CMK (cell line): ENCODE results near the gene ARL3.
A peak's percentile ranks its signal among the peaks of the same experiment; 100 is the strongest.

ENCODE experiments used
- DNase-seq: peaks from one replicate; pipeline ENCODE4 v3.0.0-alpha.2; 2010; ENCODE audit warnings: low read depth

Gene ARL3

DNA sequence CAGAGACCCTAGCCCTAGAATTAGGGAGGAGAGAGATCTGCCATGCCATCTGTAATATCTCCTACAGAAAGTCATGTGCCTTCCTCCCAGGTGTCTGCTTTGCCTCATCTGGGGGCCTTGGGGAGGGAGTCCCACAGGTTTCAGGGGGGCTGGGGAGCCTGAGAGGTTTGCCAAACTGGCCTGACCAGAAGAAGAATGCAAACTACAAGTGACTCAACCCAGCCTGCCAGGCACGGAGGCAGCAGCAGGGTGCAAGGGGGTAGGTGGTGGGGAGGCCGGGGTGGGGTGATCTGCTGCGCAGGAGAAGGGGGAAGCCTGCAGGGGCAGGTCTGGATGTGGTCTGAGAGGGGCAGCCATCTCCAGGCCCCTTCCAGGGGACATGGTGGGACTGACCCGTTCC is 79.5 kb downstream of the ARL3 start:
- no peak for DNase-seq

DNA sequence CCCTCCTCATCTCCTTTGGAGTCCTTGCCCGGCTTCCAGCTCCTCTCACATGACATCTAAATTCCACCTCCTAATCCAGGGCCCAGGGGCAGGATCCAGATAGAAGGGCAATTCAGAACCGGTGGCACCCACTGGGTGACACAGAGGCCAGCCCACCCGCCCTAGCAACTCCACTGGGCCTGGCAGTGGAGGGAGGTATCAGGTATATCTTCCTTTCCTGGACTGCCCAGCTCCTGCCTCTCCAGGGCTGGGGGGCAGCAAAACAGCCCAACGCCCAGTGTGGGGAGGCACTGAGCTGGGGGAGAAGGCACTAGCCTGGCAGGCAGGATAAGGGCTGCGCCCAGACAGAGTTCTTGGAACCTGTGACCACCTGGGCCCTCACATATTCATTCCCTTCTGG is 80.3 kb downstream of the ARL3 start:
- DNase-seq = no peak

DNA sequence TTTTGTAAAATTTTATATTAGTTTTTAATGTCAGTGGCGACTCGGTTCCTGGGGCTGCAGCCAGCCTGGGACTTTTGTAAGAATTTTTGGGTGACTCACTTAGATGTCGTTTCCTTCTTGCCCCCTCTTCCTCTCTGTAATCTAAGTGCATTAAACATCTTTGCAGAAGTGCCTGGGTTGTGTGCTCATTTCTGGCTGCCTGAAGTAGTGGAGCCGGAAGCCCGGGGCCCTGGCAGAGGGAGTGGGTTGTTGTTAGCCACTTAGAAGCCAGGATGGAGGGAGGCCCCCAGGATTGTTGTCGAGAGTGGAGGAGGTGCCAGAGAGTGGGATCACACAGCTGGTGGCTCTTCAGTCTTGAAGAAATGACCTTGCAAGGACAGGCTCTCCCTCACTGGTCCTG is 80.9 kb downstream of the ARL3 start:
- DNase-seq = peak; percentile 82

DNA sequence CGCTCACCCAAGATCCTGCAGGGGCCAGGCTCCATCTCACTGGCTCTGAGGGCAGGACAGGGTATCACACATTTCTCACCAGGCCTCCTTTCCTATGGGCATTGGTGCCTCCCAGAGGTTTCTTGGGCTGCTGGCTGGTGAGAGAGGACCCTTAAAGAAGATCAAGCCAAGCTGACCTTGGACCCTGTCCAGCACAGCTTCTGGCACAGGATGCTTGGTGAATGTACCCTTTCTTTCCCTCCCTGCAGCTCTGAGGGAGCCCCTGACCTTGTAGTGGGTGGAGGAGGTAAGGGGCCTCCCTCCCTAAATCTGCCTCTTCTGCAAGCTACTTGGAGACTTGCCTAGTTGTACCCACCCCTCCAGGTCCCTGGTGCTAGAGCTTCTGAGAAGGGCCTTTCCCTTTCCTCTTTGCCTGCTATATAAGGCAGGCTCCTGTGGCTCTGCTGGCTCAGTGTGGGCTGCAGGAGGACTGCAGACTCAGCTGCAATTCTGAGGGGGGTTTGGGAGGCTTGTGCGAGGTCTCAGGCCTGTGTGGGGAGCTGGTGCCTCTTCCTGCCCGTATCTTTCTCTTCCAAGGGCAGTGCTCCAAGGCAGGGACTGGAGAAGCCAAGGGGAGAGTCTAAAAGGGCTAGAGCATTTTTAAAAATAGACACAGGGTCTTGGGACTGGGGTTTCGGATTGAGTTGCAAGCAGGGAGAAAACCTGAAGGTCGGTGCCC is 81.6 kb downstream of the ARL3 start:
- no peak for DNase-seq

DNA sequence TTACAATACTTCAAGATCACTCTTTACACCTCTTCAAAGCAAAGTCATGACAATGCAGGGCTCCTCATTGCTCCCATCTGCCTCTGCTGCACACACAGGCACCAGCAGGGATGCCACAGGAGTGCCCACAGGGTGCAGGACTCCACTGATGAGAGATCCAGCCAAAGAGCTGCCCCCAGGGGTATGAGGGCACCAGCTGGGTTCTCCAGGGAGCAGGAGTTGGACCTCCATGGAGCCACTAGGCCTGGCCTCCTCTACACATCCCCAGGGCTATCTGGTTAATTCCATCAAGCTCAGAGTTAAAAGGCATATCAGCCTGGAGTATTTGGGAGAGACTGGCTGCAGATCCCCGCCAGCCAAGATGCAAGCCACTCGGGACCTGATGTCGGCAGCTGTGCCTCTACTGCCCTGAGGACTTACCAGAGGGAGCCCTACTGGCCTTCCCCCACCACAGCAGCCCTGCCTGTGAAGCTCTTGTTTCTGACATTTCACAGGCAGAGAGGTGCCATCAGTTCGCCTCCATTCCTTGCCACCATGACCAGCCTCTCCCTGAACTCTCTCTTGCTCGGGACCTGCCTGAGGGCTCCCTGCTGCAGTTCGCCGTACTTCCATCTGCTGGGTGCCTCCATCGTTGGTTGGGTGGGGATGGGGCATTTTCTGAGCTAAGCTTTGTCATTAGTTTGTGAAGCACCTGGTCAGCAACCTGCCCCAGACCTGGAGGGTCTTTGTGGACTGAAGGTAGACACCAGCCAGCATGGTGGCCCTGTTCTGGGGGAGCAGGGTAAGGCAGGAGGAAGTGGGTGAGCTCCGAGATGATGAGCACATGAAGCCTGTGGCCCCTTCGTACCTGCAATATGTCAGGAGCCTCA is 82.4 kb downstream of the ARL3 start:
- no peak for DNase-seq

DNA sequence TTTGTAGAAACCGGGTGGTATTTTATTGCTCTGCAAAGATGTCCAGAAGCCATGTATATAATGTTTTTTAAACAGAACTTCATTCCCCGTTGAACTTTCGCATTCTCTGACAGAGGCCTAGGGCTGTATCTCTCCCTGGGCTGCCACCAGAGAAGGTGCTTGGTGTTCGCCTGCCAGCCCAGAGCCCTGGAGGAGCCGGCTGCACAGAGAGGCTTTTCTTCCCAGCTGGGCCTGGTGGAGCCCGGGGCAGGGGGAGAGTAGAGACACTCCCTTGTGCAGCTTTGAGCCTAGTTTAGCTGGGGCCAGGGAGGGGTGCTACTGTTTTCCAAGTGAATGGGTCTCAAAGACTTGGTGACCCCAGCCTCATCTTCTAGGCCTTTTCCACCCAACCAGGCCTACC is 83.5 kb downstream of the ARL3 start:
- no peak for DNase-seq

DNA sequence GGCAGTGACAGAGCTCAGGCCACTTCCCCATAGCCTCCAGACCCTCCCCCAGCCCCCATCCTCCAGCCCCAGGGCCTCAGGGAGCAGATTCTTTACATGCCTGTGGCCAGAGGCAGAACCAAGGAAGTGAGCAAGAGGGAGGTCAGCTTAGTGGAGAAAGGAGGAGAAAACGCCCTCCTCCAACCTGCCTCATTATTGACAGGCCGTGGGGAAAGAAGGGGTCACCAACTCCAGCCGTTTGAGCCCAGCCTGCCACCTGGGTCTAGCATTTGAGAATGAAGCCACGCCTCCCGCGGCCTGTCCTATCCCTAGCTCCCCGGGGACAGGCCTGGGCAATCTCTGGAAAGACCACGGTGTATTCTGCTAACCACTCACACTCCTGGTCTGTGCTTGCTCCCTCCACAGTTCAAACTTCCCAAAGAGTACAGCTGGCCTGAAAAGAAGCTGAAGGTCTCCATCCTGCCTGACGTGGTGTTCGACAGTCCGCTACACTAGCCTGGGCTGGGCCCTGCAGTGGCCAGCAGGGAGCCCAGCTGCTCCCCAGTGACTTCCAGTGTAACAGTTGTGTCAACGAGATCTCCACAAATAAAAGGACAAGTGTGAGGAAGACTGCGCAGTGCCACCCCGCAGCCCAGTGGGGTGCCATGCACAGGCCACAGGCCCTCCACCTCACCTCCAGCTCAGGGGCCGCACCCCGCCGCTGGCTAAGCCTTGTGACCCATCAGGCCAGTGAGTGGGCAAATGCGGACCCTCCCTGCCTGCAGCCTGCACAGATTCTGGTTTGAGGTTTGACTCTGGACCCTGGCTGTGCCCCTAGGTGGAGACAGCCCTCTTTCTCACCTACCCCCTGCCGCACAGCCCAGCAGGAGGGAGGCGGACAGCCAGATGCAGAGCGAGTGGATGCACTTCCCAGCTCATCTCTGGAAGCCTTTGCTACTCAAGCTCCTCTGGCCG is 84.3 kb downstream of the ARL3 start:
- DNase-seq = no peak

DNA sequence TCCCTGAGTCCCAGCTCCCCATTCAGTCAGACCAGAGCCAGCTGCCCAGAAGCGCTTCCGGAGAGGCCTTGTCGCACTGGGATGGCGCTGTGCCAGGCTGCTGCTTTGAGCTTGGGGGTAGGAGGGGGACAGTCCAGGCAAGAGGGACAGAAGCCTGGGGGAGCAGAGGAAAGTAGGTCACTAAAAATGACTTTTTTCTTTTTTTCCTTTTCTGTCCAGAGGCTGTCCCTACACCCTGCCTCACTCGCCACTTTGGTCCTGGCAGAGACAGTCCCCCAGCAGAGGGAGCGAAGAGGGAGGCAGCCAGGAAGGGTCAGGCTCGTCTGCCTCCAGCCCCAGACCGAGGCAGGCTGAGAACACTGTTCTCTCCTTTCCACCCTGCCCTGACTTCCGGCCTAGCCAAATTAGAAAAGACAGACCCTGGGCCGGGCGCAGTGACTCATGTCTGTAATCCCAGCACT is 85.7 kb downstream of the ARL3 start:
- DNase-seq = no peak

DNA sequence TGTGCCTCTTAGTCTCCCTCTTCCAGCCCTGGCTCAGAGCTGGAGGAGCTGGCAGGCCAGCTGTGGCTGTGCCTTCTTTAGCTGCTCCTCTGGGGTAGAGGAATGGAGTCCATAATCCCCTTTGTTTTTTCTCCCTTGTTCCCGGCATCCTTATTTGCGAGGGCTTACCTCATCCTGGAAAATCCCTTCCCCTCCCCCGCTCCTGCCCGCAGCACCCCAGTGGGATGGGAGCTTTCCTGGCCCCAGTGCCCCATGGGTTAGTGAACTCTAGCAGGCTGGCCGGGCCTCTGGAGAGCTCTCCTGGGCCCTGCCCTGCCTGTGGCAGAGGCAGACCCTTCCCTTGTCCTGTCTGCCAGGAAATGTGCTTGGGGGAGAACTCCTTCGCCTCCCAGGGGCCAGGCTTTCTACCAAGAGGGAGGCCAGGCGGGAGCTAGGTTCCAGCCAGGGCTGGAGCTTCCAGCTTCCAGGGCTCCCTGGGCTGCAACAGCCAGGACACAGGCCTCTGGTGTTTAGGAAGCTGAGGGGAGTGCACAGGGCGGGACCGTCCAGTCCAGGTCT is 86.4 kb downstream of the ARL3 start:
- no peak for DNase-seq

DNA sequence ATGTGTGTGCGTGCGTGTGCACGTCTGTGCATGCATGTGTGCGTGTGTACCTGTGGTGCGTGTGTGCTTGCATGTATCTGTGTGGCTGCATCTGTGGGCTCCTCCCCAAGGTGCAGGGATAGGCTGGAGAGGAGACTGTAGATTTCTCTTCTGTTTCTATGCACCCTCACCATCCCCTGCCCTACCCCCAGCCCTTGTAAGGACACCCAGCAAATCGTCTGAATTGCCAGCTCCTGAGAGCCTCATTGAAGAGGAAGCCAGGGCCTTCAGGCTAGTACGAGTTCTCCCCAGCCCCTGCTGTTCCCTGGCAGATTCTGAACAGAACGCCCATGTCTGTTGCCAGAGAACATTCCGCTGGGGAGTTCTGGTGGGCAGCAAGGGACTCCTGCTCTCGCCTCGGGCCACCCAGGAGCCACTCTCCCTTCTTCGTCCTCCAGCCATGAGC is 86.9 kb downstream of the ARL3 start:
- DNase-seq = no peak

DNA sequence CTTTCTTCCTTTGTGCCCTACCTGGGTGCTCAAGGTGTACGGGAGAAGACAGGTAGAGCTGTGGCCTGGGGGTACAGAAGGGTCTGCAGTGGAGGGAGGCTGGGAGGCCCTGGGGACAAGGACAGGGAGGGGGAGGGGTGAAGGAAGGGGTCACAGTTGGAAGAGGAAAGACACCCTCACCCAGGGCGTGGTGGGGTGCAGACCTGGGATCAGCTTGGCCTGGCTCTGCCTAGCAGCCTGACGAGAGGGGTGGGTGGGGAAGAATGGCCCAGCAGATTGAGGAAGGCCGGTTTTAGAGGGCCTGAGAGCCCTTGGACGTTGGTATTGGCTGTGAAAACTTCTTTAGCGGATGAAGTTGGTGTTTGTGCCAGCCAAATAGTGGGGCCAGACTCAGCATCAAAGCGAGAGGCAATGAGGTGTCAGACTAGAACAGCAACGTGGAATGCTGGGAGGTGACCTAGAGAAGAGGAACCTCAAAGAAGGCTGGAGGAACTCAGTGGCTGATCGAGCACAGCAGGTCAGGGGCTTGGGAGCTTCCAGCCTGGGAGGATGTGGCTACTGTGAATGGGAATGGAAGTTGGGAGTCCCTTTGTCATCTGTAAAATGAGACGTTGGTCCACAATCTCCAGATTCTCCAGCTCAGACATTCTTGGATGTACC is 88.0 kb downstream of the ARL3 start:
- no peak for DNase-seq

DNA sequence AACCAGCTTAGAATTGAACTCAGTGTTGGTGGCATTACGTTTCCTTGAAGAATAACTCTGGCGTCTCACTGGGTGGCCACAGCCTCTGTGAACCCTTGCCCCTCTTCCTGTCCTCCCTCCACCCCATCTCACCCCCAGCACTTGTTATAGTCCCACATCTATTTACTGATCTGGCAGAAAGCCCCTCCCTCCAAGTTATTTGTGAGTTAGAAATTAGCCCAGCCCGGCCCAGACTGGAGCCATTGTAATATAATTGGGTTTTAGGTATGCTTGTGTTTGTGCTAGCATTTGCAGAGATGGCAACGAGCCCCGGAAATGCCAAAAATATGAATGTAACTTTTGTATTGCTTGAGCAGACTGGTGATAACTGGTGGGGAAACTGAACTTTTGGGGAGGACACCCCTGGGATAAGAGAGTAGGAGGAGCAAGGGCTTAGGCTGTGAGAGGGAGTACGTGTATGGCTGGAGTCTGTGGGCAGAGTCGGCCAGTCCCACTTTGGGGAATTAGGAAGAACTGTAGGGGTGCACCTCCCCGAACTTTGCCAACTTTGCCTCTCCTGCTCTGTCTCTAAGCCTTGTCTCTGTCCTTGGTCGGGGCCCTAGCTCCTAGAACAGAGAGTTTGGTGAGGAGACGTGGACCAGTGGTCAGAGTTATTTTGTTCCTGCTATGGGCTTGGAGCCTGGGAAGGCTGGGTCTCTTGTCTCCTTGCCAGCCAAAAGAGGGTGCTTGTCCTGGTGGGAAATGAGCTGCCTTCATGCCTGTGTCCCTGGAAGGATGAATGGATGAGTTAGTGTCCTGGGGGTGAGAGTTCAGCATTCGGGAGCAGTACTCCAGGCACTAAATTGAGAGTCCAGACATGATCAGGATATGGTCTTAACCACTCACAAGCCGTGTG is 89.2 kb downstream of the ARL3 start:
- no peak for DNase-seq

DNA sequence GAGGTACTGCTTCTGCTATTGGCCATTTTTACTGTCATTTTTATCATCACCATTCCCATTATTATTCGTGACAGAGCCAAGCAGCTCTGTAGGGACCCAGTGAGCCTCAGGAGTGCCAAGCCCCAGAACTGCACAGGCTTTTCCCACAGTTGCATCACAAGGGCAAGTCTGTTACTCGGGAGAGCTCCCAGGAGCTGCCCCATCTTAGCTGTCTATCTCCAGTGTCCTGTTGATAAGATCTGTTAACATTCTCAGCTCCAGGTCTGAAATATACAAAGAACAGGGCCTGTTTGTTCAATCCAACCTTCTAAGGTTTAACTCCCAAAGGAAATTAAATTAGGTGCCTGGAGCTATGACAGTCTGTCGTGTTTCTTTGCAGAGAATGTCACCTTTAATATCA is 90.1 kb downstream of the ARL3 start:
- DNase-seq = no peak
